GM18517 (cell line): Measurements from ENCODE around the gene SYNPO.

Source experiments
- ATAC-seq: cut with Tn5 transposase; IDR thresholded peaks from one replicate; pipeline ENCODE4 v1.9.1; 2021; ENCODE audit warnings: mild to moderate bottlenecking, moderate library complexity; ENCODE audit not compliant: unreplicated experiment

SYNPO gene

DNA sequence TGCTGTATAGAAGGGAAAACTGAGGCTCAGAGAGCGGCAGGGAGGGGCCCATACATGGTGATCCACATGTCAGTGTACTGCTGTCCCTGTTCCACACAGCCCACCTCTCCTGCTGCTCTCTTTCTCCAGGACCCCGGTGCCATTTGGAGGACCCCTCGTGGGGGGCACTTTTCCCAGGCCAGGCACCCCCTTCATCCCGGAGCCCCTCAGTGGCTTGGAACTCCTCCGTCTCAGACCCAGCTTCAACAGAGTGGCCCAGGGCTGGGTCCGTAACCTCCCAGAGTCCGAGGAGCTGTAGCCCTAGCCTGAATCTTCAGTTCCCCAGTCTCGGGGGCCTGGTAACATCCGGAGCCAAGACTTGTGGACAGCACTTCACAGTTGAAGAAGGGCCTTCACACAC is 36.1 kb downstream of the SYNPO start:
- no peak for ATAC-seq

DNA sequence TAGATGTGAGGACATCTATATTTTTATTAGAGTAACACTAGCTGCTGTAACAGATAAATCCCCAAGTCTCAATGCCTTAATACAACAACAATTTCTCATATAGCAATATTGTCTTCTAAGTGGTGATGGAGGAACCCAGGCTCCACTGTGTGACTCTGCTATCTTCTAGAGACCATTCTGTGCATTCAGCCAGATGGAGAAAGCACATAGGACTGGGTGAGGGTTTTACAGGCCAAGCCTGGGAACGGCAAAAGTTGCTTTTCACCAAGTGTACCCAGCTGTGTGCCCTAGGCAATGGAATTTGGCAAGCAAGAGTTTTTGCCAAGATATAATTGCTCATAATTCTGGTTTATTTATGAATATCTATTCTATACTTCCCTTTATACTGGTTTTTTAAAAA is 48.7 kb downstream of the SYNPO start:
- no peak for ATAC-seq

DNA sequence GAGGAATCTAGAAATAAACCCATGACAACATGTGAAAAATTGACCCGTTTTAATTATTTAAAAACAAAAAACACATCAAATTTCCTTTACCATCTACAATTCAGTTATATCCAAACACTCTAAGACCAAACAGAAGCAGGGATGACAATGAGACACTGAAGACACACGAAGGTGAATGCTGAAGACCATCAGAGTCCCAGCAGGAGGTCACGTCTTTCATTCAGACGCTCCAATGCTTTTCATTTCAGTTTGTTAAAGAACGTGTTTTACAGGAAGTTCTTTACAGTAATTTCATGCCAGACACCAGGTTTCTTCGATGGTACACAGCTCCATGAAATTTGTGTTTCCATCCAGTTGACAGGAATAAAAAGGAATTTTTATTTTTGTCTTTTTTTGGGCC is 50.3 kb downstream of the SYNPO start:
- ATAC-seq = no peak

DNA sequence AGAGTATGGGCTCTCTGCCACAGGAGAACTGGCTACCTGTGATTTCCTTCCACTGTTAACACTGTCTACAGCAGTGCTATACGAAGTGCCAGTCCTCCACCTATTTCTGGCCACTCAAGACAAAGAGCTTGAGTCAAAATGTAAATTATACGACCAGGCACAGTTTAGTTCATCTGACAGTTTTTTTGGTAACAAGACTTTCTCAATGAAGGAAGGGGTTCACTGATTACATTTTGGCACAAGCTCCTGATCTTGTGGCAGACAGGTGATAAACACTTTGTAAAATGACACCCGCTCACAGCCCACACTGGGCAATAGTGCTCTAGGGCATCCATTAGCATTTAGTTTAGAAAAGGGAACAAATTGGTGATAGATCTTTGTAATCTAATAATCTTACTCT is 51.8 kb downstream of the SYNPO start:
- ATAC-seq = no peak

DNA sequence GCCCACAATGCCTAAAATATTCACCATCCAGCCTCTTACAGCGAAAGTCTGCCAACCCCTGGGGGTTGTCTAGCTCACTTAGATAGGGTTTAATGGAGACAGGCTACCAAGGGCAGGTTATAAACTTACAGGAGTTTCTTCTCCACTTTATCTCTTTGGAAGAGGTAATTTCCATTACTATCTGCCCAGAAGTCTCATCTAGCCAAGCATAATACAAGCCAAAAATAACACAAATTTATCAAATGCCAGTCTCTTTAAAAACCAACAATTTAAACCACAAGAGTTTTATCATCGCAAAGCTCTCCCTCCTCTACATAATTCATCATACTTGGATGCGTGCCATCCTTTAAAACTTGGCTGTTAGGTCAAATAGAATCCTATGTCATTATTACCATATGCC is 54.2 kb downstream of the SYNPO start:
- no peak for ATAC-seq

DNA sequence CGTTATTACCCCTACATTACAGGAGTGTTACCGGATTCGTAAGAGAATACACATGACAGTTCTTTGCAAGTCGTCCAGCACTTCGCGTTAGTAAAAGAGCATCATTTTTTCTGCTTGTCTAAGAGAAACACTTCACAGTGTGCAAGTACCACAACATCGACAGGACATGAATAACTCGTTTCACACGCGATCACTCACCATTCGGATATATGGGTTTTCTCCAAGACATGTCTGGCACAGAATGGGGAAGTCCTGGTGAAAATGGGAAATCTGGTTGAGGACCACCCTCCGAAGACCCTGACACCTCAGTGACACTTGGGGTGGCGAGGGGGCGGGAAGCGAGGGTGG is 59.8 kb downstream of the SYNPO start:
- peak; percentile 6 for ATAC-seq

DNA sequence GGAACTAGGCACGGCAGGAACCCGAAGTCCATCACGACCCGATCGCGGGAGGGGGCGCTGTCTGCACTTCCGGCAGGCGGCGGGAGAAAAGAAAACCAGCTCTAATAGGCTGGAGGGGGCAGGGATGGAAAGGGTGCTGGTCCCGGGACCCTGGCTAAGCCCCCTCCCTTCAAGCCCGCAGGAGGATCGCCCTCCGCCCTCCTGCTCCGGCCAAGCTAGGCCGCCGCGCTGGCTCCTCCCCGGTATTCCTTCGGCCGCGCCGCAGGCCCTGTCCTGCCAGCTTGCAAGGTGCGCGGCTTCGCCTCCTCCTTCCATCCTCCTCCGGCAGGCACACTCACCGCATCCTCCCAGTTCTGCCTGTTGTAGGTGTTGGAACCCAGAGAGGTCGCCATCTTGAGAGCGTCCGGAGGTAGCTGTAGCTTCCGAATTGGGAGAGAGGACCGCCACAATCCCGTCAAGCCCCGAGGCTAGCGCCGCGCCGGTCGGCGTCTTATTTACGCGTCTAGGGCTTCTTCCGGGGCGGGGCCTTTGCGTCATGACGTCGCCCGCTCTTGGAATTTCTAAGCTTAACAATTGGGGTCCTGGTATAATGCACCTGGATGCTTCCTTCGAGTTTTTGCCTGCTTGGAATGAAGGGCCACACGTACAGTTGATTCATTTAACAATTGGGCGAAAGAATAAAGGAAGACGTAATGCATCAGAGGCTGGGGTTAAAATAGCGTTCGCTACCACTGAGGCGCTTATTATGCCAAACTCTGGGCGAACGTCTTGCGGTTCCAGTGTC is 60.3 kb downstream of the SYNPO start, which contains the start of gene RBM22:
RBM22 (minus strand) TSS at position 469 of the 784 bp plus-strand sequence; CDS start at position 392, 77 bp downstream.
- ATAC-seq = peak; percentile 90

DNA sequence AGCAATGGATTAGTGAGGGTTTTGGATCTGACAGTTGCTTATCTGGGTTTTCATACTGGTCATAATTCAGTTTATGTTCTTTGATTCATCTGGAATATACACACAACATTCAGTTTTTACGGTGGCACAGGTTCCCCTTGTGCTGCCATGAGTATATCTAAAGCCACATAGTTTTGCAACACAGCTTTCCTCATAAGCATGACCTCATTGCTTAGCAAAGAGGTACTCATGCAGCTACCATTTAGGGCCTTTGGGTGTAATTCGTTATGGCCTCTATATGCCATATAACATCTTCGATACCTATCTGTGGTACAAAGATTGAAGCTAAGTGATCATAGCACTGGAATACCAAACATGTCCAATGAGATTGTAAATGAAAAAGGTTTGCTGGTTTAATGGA is 63.3 kb downstream of the SYNPO start:
- no peak for ATAC-seq

DNA sequence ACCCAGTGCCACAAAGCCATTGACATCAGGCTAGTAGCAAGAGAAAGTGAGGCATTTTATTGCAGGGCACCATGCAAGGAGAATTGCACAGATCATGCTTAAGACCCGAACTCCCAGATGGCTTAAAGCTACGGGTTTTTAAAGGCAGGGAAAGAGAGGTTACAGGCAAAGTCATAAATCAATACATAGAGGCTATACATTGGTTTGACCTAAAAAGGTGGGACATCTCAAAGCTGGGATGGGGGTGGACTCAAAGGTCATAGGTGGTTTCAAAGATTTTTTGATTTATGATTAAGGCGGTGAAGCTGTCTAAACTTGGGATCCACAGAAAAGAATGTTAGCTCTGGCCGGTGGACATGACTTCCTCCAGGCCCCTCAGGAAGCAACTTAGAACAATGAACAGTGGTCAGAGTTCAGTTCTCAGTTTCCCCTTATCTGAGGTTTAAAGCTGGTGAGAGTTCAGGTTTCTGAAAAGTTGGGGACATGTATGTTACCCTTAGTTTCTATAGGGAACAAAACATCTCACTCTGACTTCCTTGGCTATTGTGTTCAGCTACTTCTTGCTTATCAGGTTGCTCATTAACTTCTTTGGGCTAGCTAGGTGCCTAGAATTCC is 66.4 kb downstream of the SYNPO start:
- ATAC-seq = no peak
